Measurements from ENCODE around the gene PPP1R16B. TPM values are rescaled to one million over a fixed set of nuclear protein-coding genes. Genes with fewer than 3 reads are reported as not detected.

Gene PPP1R16B
- total RNA-seq, 2 experiments from 2014 or later: 111 to 114 TPM

DNA sequence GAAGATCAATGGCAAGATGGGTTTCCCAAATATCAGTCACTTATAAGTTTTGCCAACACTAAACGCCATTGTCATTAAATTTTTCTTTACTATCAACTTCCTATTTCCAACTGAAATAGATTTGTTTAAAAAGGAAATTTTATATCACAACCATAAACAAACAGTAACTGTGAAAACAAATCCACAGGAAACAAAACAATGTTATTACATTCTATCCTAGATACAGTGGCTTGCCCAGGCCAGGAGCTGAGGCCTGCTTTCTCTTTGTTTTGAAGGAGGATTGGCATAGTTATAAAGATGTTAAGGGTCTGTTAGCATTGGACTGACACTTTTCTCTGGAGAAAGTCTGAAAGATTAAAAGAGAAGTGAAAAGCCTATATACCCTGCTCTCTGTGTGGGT, 24.9 kb downstream of the PPP1R16B start:
- intact Hi-C loops (cut with micrococcal nuclease): no loop called here
- POLR2A ChIA-PET: interaction anchor here (1.1 to 1.2 kb wide), 2 partner anchors 12 to 24 kb away, joined by 3 to 4 read pairs; partner anchors contain the start of gene PPP1R16B
- Mint-ChIP-seq H3K27me3 (no peaks in the 10 kb centered on the region), H3K4me1 (ENCODE audit: low read depth) (peaks cover 95% of the 10 kb centered on the region), H3K27ac (peak overlapping the region; percentile 92), H3K9me3 (no peaks in the 10 kb centered on the region), H3K4me3 (no peak overlapping the region), H3K36me3 (peaks cover 64% of the 10 kb centered on the region)
- no peak for DNase-seq
- CTCF ChIA-PET: no interaction called here

DNA sequence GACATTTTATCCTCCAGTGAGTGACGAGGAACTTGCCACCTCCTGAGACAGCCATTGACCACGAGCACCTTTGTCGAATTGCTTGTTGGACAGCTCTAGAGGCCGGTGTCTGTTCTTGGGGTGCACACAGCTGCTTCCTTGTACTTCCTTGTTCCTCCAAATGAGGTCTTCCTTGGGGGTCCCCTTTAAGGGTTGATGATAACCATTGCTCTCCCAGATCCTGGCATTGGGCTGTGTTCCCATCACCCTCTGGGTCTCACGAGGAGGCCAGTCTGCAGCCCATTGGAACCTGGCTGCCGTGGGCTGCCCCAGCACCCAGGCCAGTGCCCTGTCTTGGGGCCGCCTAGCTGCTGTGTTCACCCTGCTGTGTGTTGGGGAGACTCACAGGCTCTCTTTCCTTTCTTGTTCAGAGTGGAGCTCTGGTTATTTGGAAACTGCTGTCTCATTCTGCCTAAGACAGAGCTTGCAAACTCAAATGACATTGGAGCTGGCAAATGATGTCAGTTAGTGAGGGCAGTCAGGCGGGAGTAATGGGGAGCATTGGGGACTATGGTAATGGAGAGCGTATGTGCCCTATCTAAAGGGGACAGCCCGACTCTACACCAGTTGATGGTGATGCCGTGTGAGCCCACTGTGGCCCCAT, 25.7 kb downstream of the PPP1R16B start:
- H3K9me3 Mint-ChIP-seq: no peaks in the 10 kb centered on the region
- intact Hi-C loops (cut with micrococcal nuclease): no loop called here
- ChIA-PET POLR2A (interaction anchor here (1.0 to 1.2 kb wide), 4 partner anchors 10 to 42 kb away, joined by 3 to 4 read pairs (median 4); partner anchors contain the start of gene PPP1R16B), CTCF (interaction anchor here (0.6 to 1.2 kb wide), 3 partner anchors 12 to 62 kb away, joined by 3 read pairs; no protein-coding TSS in a partner anchor)
- H3K27ac Mint-ChIP-seq: peak overlapping the region; percentile 92
- peaks cover 89% of the 10 kb centered on the region for H3K4me1 Mint-ChIP-seq (ENCODE audit: low read depth)
- DNase-seq: no peak
- peaks cover 67% of the 10 kb centered on the region for H3K36me3 Mint-ChIP-seq
- H3K4me3 Mint-ChIP-seq: no peak overlapping the region
- no peaks in the 10 kb centered on the region for H3K27me3 Mint-ChIP-seq

DNA sequence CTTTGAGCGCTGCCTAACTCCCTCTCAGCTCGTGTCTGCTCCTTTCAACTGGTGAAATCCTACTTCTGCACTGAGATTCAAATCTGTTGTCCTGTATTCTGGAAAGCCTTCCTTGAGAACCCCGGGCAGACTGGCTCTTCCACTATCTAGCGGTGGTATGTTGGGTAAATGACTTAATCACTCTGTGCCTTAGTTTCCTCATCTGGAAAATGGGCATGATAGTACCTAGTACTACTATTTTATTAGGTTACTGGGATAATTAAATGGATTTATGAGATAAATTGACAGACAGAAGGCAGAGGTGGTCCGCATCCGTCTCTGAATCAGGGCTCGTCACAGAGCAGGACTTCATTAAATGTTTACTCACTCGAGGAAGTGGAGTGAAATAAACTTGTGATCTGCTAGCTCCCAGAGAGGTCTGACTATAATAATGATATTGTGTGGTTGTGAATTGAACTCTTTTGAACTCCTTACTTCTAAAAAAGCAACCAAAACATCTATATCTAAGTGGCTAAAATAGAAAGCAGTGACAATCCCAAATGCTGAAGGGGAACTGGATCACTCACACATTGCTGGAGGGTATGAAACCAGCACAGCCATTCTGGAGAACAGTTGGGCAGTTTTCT, 26.6 kb downstream of the PPP1R16B start:
- H3K27me3 Mint-ChIP-seq: no peaks in the 10 kb centered on the region
- intact Hi-C loops (cut with micrococcal nuclease): loop anchor here (2.0 kb wide), 1 partner anchor 61 kb away; no protein-coding TSS in a partner anchor
- H3K36me3 Mint-ChIP-seq: peaks cover 68% of the 10 kb centered on the region
- peak overlapping the region; percentile 92 for H3K27ac Mint-ChIP-seq
- DNase-seq: no peak
- no peak overlapping the region for H3K4me3 Mint-ChIP-seq
- POLR2A ChIA-PET: interaction anchor here (1.0 to 1.1 kb wide), 2 partner anchors 9 to 41 kb away, joined by 4 read pairs; no protein-coding TSS in a partner anchor
- CTCF ChIA-PET: interaction anchor here (0.6 to 1.2 kb wide), 4 partner anchors 11 to 61 kb away, joined by 3 read pairs; no protein-coding TSS in a partner anchor
- H3K4me1 Mint-ChIP-seq (ENCODE audit: low read depth): peaks cover 86% of the 10 kb centered on the region
- no peaks in the 10 kb centered on the region for H3K9me3 Mint-ChIP-seq

DNA sequence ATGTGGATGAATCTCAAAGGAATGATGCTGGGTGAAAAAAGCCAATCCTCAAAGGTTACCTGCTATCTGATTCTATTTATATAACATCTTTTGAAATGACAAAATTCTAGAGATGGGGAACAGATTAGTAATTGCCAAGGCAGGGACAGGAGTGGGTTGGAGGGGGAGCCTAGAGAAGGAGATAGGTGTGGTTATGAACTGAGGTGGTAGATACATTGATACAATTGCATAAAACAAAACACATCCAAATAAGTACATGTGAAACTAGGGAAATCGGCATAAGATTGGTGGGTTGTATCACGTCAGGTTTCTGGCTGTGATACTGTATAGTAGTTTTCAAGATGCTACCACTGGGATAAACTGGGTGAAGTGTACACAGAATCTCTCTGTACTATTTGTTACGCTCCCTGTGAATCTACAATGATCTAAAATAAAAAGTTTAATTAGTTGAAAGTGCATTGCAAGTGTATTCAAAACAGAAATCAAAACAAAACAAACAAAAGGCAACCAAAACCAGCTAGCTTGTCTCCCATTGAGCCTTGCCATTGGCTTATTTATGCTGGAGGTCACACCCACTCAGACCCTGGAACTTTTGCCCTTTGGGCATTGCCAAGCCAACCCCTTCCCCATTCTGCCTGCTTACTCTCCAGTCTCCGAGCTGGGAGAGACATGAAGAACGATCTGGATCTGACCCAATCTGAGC, 27.8 kb downstream of the PPP1R16B start:
- Mint-ChIP-seq H3K27me3 (no peaks in the 10 kb centered on the region), H3K4me3 (peak overlapping the region; percentile 43), H3K9me3 (no peaks in the 10 kb centered on the region), H3K36me3 (peaks cover 64% of the 10 kb centered on the region), H3K27ac (peak overlapping the region; percentile 92), H3K4me1 (ENCODE audit: low read depth) (peaks cover 80% of the 10 kb centered on the region)
- intact Hi-C loops (cut with micrococcal nuclease): loop anchor here (1.0 to 2.0 kb wide), 4 partner anchors 9 to 59 kb away; partner anchors contain the start of gene PPP1R16B
- CTCF ChIA-PET: interaction anchor here (0.7 to 2.5 kb wide), 6 partner anchors 10 to 61 kb away, joined by 3 to 10 read pairs (median 4); no protein-coding TSS in a partner anchor
- DNase-seq: peak; percentile 63
- POLR2A ChIA-PET: interaction anchor here (0.7 to 2.8 kb wide), 7 partner anchors 10 to 42 kb away, joined by 3 to 19 read pairs (median 4); partner anchors contain the start of gene PPP1R16B

DNA sequence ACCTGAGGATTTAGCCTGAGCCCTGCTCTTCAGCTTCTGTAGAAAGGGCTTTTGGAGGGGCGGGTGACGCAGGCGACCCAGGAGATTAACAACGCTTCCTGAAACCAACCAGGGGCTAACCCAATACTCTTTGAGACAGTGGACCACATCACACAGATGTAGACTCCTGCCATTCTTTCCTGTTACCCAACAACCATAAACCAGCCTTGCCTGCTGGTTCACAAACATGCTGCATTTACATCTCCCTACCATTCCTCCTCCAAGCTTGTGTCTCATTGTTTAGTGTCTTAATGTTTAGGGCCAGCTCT, 28.3 kb downstream of the PPP1R16B start:
- ChIA-PET CTCF (interaction anchor here (0.7 to 2.5 kb wide), 6 partner anchors 10 to 61 kb away, joined by 3 to 10 read pairs (median 4); no protein-coding TSS in a partner anchor), POLR2A (interaction anchor here (0.7 to 2.8 kb wide), 7 partner anchors 9 to 42 kb away, joined by 3 to 19 read pairs (median 4); partner anchors contain the start of gene PPP1R16B)
- Mint-ChIP-seq H3K9me3 (no peaks in the 10 kb centered on the region), H3K4me3 (peak overlapping the region; percentile 43), H3K27ac (peak overlapping the region; percentile 92), H3K27me3 (no peaks in the 10 kb centered on the region), H3K36me3 (peaks cover 64% of the 10 kb centered on the region), H3K4me1 (ENCODE audit: low read depth) (peaks cover 80% of the 10 kb centered on the region)
- DNase-seq: peak; percentile 72
- intact Hi-C loops (cut with micrococcal nuclease): loop anchor here (1.0 to 2.0 kb wide), 4 partner anchors 8 to 59 kb away; partner anchors contain the start of gene PPP1R16B

DNA sequence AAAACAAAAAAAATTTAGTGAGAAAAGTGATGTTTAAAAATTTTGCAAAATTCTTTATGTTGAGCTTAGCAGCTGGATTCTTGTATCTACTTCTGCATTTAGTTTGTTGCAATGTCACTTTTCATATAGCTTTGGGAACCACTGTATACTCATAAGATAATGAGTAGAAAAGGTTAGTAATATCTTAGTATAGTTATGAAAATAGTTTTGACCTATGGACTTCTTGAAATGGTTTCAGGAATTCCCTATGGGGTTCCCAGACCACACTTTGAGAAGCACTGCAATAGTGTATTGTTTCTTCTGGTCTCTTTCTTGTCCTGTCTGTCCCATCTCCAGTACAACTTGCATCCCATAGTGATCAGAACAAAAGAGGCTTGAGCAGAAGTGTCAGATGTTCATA, 29.4 kb downstream of the PPP1R16B start:
- peaks cover 79% of the 10 kb centered on the region for H3K4me1 Mint-ChIP-seq (ENCODE audit: low read depth)
- POLR2A ChIA-PET: interaction anchor here (0.7 to 2.8 kb wide), 5 partner anchors 8 to 38 kb away, joined by 3 to 19 read pairs (median 3); partner anchors contain the start of gene PPP1R16B
- DNase-seq: no peak
- H3K9me3 Mint-ChIP-seq: no peaks in the 10 kb centered on the region
- peaks cover 64% of the 10 kb centered on the region for H3K36me3 Mint-ChIP-seq
- peak overlapping the region; percentile 68 for H3K27ac Mint-ChIP-seq
- H3K27me3 Mint-ChIP-seq: no peaks in the 10 kb centered on the region
- H3K4me3 Mint-ChIP-seq: no peak overlapping the region
- intact Hi-C loops (cut with micrococcal nuclease): no loop called here
- CTCF ChIA-PET: interaction anchor here (0.9 to 2.5 kb wide), 2 partner anchors 9 to 58 kb away, joined by 3 to 10 read pairs; no protein-coding TSS in a partner anchor

DNA sequence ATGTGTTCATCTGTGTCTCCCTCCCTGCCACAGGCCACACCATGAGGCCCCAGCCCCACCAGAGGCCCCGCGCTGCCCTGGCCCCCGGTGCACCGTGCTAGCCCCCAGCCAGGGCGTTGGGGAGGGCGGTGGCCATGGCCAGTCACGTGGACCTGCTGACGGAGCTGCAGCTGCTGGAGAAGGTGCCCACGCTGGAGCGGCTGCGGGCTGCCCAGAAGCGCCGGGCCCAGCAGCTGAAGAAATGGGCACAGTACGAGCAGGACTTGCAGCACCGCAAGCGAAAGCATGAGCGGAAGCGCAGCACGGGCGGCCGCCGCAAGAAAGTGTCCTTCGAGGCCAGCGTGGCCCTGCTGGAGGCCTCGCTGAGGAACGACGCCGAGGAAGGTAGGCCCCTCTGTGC, 30.3 kb downstream of the PPP1R16B start:
- Mint-ChIP-seq H3K4me3 (no peak overlapping the region), H3K27ac (no peak overlapping the region), H3K4me1 (ENCODE audit: low read depth) (peaks cover 79% of the 10 kb centered on the region), H3K36me3 (peaks cover 63% of the 10 kb centered on the region), H3K27me3 (no peaks in the 10 kb centered on the region), H3K9me3 (no peaks in the 10 kb centered on the region)
- no peak for DNase-seq
- ChIA-PET POLR2A (interaction anchor here (0.8 to 2.8 kb wide), 4 partner anchors 7 to 37 kb away, joined by 3 to 19 read pairs (median 3); partner anchors contain the start of gene PPP1R16B), CTCF (interaction anchor here (0.6 to 2.5 kb wide), 2 partner anchors 18 to 58 kb away, joined by 3 to 10 read pairs; no protein-coding TSS in a partner anchor)
- intact Hi-C loops (cut with micrococcal nuclease): no loop called here

DNA sequence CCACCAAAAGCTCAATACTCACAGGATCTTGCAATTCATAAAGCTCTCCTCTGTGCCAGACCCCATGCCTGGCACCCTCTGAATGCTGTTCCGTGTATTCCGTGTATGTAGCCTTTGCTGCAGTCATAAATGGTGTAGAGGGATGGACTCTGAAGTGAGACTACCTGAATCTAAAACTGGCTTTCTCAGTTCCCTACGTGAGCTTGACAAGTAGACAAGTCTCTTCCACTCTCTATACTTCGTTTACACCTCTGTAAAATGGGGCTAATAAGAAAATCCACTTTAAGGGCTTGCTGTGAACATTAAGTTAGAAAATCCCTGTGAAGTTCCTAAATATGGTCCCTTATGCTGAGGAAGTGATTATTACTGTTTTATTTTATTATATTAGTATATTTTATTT, 31.5 kb downstream of the PPP1R16B start:
- ChIA-PET CTCF (no interaction called here), POLR2A (no interaction called here)
- Mint-ChIP-seq H3K9me3 (no peaks in the 10 kb centered on the region), H3K27me3 (no peaks in the 10 kb centered on the region), H3K4me1 (ENCODE audit: low read depth) (peaks cover 76% of the 10 kb centered on the region), H3K27ac (peak overlapping the region; percentile 21), H3K4me3 (no peak overlapping the region), H3K36me3 (peaks cover 58% of the 10 kb centered on the region)
- no peak for DNase-seq
- intact Hi-C loops (cut with micrococcal nuclease): no loop called here

DNA sequence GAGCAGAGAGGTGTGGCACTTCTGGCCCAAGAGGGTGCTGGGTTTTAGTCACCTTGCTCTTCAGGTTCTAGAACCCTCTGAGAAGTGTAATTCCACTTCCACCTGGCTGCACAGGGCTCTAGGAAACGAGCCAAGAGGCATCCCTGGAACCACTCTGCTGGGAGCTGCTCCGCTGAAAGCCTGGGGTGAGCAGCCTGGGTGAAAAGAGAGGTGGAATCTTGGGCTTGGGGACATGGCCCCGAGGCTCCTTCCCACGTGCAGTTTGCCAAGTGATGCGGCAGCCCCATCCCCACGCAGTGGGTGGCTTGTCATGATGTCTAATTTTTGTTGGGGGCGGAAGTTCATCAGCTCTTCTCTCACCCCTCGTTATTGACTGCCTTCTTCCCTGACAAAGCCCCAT, 32.8 kb downstream of the PPP1R16B start:
- Mint-ChIP-seq H3K27ac (peak overlapping the region; percentile 90), H3K27me3 (no peaks in the 10 kb centered on the region), H3K4me1 (ENCODE audit: low read depth) (peaks cover 73% of the 10 kb centered on the region), H3K4me3 (no peak overlapping the region), H3K9me3 (no peaks in the 10 kb centered on the region), H3K36me3 (peaks cover 52% of the 10 kb centered on the region)
- CTCF ChIA-PET: interaction anchor here (1.3 kb wide), 1 partner anchor 35 kb away, joined by 3 read pairs; no protein-coding TSS in a partner anchor
- no peak for DNase-seq
- POLR2A ChIA-PET: interaction anchor here (1.2 kb wide), 1 partner anchor 35 kb away, joined by 3 read pairs; no protein-coding TSS in a partner anchor
- intact Hi-C loops (cut with micrococcal nuclease): no loop called here

DNA sequence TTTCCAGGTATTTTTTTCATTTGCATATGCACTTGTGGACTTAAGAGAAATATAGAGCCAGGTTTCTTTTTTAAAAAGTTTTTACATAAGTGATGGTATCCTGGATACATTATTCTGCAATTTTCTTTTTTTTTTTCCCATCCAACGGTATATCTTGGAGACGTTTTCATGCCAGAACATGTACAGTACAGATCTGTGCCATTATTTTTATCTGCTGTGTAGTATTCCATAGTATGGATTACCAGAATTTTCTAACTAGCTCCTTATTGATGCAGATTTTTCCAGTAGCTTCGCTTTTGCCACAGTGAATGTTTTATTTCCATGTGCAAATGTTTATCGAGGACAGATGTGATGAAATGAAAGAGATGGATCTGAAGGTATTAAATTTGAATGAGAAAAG, 34.1 kb downstream of the PPP1R16B start:
- H3K9me3 Mint-ChIP-seq: no peaks in the 10 kb centered on the region
- intact Hi-C loops (cut with micrococcal nuclease): no loop called here
- CTCF ChIA-PET: interaction anchor here (1.2 to 2.8 kb wide), 4 partner anchors 32 to 53 kb away, joined by 3 to 13 read pairs (median 7); partner anchors contain the start of gene PPP1R16B
- H3K4me3 Mint-ChIP-seq: no peak overlapping the region
- H3K36me3 Mint-ChIP-seq: peaks cover 49% of the 10 kb centered on the region
- peak overlapping the region; percentile 90 for H3K27ac Mint-ChIP-seq
- peaks cover 73% of the 10 kb centered on the region for H3K4me1 Mint-ChIP-seq (ENCODE audit: low read depth)
- POLR2A ChIA-PET: interaction anchor here (0.6 to 2.2 kb wide), 4 partner anchors 12 to 35 kb away, joined by 3 to 8 read pairs (median 4); no protein-coding TSS in a partner anchor
- no peaks in the 10 kb centered on the region for H3K27me3 Mint-ChIP-seq
- DNase-seq: no peak

Data from activated CD4-positive, alpha-beta memory T cell treated with anti-CD3 and anti-CD28 coated beads for 36 hours (primary cell).